Neural cell (in vitro differentiated cells): ENCODE results near the gene EHMT1.

Source experiments
- EZH2 ChIP-seq: fragments of 200-600, 300-800 bp; shearing (Covaris generic), sonication (generic); IDR thresholded peaks from 2 replicates; pipeline ENCODE4 v1.6.1; 2014; ENCODE audit warnings: antibody characterized with exemption, low read length, borderline replicate concordance, mild to moderate bottlenecking; ENCODE audit not compliant: insufficient read depth, poor library complexity, severe bottlenecking
- TF ChIP-seq, protein P1 (sequence below): fragments of 450-650 bp; IDR thresholded peaks from 2 replicates; pipeline ENCODE4 v1.5.1; 2014; ENCODE audit warnings: antibody characterized with exemption, mild to moderate bottlenecking, moderate library complexity; ENCODE audit not compliant: poor library complexity, severe bottlenecking

DNA sequence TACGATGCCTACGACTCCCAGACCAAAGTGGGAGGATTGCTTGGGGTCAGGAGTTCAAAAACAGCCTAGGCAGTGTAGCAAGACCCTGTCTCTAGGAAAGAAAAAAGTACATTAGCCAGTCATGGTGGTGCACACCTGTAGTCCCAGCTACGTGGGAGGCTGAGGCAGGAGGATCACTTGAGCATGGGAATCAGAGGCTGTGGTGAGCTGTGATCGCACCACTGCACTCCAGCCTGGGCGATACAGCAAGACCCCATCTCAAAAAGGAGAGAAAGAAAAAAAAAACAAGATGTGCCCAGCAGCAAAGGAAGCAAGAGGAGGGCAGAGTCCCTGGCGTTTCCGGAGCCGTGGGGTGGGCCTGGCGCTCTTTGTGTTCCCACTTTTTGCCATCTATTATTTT lies 179.3 kb downstream of the EHMT1 start:
- TF ChIP-seq, protein P1, sequence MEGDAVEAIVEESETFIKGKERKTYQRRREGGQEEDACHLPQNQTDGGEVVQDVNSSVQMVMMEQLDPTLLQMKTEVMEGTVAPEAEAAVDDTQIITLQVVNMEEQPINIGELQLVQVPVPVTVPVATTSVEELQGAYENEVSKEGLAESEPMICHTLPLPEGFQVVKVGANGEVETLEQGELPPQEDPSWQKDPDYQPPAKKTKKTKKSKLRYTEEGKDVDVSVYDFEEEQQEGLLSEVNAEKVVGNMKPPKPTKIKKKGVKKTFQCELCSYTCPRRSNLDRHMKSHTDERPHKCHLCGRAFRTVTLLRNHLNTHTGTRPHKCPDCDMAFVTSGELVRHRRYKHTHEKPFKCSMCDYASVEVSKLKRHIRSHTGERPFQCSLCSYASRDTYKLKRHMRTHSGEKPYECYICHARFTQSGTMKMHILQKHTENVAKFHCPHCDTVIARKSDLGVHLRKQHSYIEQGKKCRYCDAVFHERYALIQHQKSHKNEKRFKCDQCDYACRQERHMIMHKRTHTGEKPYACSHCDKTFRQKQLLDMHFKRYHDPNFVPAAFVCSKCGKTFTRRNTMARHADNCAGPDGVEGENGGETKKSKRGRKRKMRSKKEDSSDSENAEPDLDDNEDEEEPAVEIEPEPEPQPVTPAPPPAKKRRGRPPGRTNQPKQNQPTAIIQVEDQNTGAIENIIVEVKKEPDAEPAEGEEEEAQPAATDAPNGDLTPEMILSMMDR, result no peak
- no peak for TF ChIP-seq EZH2
